Activated CD4-positive, alpha-beta memory T cell treated with anti-CD3 and anti-CD28 coated beads for 36 hours (primary cell): ENCODE data around the gene PLXND1. TPM values are rescaled to one million over a fixed set of nuclear protein-coding genes. Genes with fewer than 3 reads are reported as not detected.

Experiments
- CTCF ChIA-PET: fragments of 350-600 bp; sonication (Branson Sonifier 250); formaldehyde crosslinking; loops from one replicate; lab custom pipeline; 2021; ENCODE audit warnings: antibody characterized with exemption, inconsistent platforms; lab: Charles Lee
- POLR2A ChIA-PET: fragments of 350-600 bp; sonication (Branson Sonifier 250); formaldehyde crosslinking; loops from one replicate; lab custom pipeline; 2021; ENCODE audit warnings: antibody characterized with exemption; lab: Charles Lee
- DNase-seq: peaks from one replicate; pipeline ENCODE4 v3.0.0-alpha.2; 2020
- H3K27ac Mint-ChIP-seq: one replicate; pipeline ENCODE4 v1.8.0; 2021; ENCODE audit warnings: mixed read lengths
- H3K27me3 Mint-ChIP-seq: one replicate; pipeline ENCODE4 v1.8.0; 2021; ENCODE audit warnings: mixed read lengths
- H3K36me3 Mint-ChIP-seq: one replicate; pipeline ENCODE4 v1.8.0; 2021; ENCODE audit warnings: mixed read lengths
- H3K4me1 Mint-ChIP-seq: one replicate; pipeline ENCODE4 v1.8.0; 2021; ENCODE audit warnings: low read depth, mixed read lengths
- H3K4me3 Mint-ChIP-seq: one replicate; pipeline ENCODE4 v1.8.0; 2021; ENCODE audit warnings: mild to moderate bottlenecking, mixed read lengths
- H3K9me3 Mint-ChIP-seq: one replicate; pipeline ENCODE4 v1.8.0; 2021; ENCODE audit warnings: mixed read lengths
- intact Hi-C: fragments of 100-400 bp; cut with micrococcal nuclease; formaldehyde crosslinking; loops from one replicate; pipeline ENCODE4 v1.15.1; 2023
- total RNA-seq, 2 experiments: library from RNA; stranded (reverse); gene quantifications; one replicate each; pipeline ENCODE4 v1.2.3, GENCODE V29; 2021

PLXND1 gene
- total RNA-seq, 2 experiments from 2014 or later, result 7.2 to 8.6 TPM

GRCh38 chr3:129583289-129583688 lies 23.2 kb downstream of the PLXND1 start:
- Mint-ChIP-seq H3K4me1 (no peaks in the 10 kb centered on the region), H3K4me3 (no peak overlapping the region), H3K9me3 (no peaks in the 10 kb centered on the region), H3K27ac (no peak overlapping the region), H3K36me3 (no peaks in the 10 kb centered on the region), H3K27me3 (no peaks in the 10 kb centered on the region)
- no peak for DNase-seq
- POLR2A ChIA-PET, result no interaction called here
- CTCF ChIA-PET, result no interaction called here
- intact Hi-C loops, result no loop called here

- no peak for DNase-seq
- intact Hi-C loops, result no loop called here
- H3K27ac Mint-ChIP-seq, result no peak overlapping the region
- no peaks in the 10 kb centered on the region for H3K9me3 Mint-ChIP-seq
- CTCF ChIA-PET, result no interaction called here
- H3K4me1 Mint-ChIP-seq, result peaks cover 4% of the 10 kb centered on the region
- no peaks in the 10 kb centered on the region for H3K27me3 Mint-ChIP-seq
- no peak overlapping the region for H3K4me3 Mint-ChIP-seq
- POLR2A ChIA-PET, result no interaction called here
- no peaks in the 10 kb centered on the region for H3K36me3 Mint-ChIP-seq
Observed at GRCh38 chr3:129582799-129583198, 23.7 kb downstream of the PLXND1 start.

- intact Hi-C loops, result no loop called here
- POLR2A ChIA-PET, result no interaction called here
- H3K27ac Mint-ChIP-seq, result no peak overlapping the region
- H3K27me3 Mint-ChIP-seq, result no peaks in the 10 kb centered on the region
- CTCF ChIA-PET, result no interaction called here
- no peaks in the 10 kb centered on the region for H3K9me3 Mint-ChIP-seq
- H3K36me3 Mint-ChIP-seq, result no peaks in the 10 kb centered on the region
- no peak for DNase-seq
- no peak overlapping the region for H3K4me3 Mint-ChIP-seq
- peaks cover 10% of the 10 kb centered on the region for H3K4me1 Mint-ChIP-seq
Observed at GRCh38 chr3:129581623-129582022, 24.9 kb downstream of the PLXND1 start.

GRCh38 chr3:129579991-129580390 lies 26.5 kb downstream of the PLXND1 start:
- DNase-seq, result no peak
- intact Hi-C loops, result no loop called here
- H3K27me3 Mint-ChIP-seq, result no peaks in the 10 kb centered on the region
- H3K4me1 Mint-ChIP-seq, result peaks cover 23% of the 10 kb centered on the region
- H3K27ac Mint-ChIP-seq, result no peak overlapping the region
- H3K36me3 Mint-ChIP-seq, result no peaks in the 10 kb centered on the region
- no peak overlapping the region for H3K4me3 Mint-ChIP-seq
- ChIA-PET POLR2A (interaction anchor here (1.4 kb wide), 1 partner anchor 13 kb away, joined by 5 read pairs; no protein-coding TSS in a partner anchor), CTCF (no interaction called here)
- H3K9me3 Mint-ChIP-seq, result no peaks in the 10 kb centered on the region

- no peak overlapping the region for H3K4me3 Mint-ChIP-seq
Observed at GRCh38 chr3:129577925-129578786, 28.3 kb downstream of the PLXND1 start.

GRCh38 chr3:129577366-129577765 lies 29.1 kb downstream of the PLXND1 start:
- no peaks in the 10 kb centered on the region for H3K27me3 Mint-ChIP-seq
- H3K4me1 Mint-ChIP-seq, result peaks cover 23% of the 10 kb centered on the region
- DNase-seq, result no peak
- no peaks in the 10 kb centered on the region for H3K36me3 Mint-ChIP-seq
- POLR2A ChIA-PET, result interaction anchor here (1.0 kb wide), 1 partner anchor 50 kb away, joined by 3 read pairs; no protein-coding TSS in a partner anchor
- peak overlapping the region; percentile 52 for H3K27ac Mint-ChIP-seq
- no peak overlapping the region for H3K4me3 Mint-ChIP-seq
- intact Hi-C loops, result loop anchor here (2.0 kb wide), 1 partner anchor 17 kb away; no protein-coding TSS in a partner anchor
- H3K9me3 Mint-ChIP-seq, result no peaks in the 10 kb centered on the region
- CTCF ChIA-PET, result interaction anchor here (1.0 to 1.4 kb wide), 2 partner anchors 72 to 87 kb away, joined by 3 to 5 read pairs; no protein-coding TSS in a partner anchor

More at GRCh38 chr3:129577925-129578786, 28.3 kb downstream of the PLXND1 start:
- POLR2A ChIA-PET, result interaction anchor here (1.0 to 1.4 kb wide), 2 partner anchors 15 to 49 kb away, joined by 3 to 5 read pairs; no protein-coding TSS in a partner anchor
- H3K4me1 Mint-ChIP-seq, result peaks cover 23% of the 10 kb centered on the region
- peak overlapping the region; percentile 52 for H3K27ac Mint-ChIP-seq
- H3K9me3 Mint-ChIP-seq, result no peaks in the 10 kb centered on the region
- intact Hi-C loops, result loop anchor here (2.0 kb wide), 1 partner anchor 17 kb away; no protein-coding TSS in a partner anchor
- peak; percentile 18 for DNase-seq
- no peaks in the 10 kb centered on the region for H3K27me3 Mint-ChIP-seq
- CTCF ChIA-PET, result interaction anchor here (1.4 kb wide), 1 partner anchor 88 kb away, joined by 5 read pairs; no protein-coding TSS in a partner anchor
- no peaks in the 10 kb centered on the region for H3K36me3 Mint-ChIP-seq

GRCh38 chr3:129576514-129577352 lies 29.7 kb downstream of the PLXND1 start:
- H3K36me3 Mint-ChIP-seq, result no peaks in the 10 kb centered on the region
- intact Hi-C loops, result loop anchor here (2.0 kb wide), 1 partner anchor 18 kb away; no protein-coding TSS in a partner anchor
- H3K27ac Mint-ChIP-seq, result peak overlapping the region; percentile 74
- H3K4me1 Mint-ChIP-seq, result peaks cover 23% of the 10 kb centered on the region
- peak overlapping the region; percentile 3 for H3K4me3 Mint-ChIP-seq
- no peaks in the 10 kb centered on the region for H3K27me3 Mint-ChIP-seq
- ChIA-PET CTCF (interaction anchor here (1.0 to 1.4 kb wide), 2 partner anchors 73 to 86 kb away, joined by 3 to 5 read pairs; no protein-coding TSS in a partner anchor), POLR2A (interaction anchor here (1.0 kb wide), 1 partner anchor 51 kb away, joined by 3 read pairs; no protein-coding TSS in a partner anchor)
- no peaks in the 10 kb centered on the region for H3K9me3 Mint-ChIP-seq
- peak; percentile 72 for DNase-seq

GRCh38 chr3:129575997-129576384 lies 30.5 kb downstream of the PLXND1 start:
- DNase-seq, result no peak
- Mint-ChIP-seq H3K27ac (no peak overlapping the region), H3K27me3 (no peaks in the 10 kb centered on the region), H3K36me3 (no peaks in the 10 kb centered on the region), H3K9me3 (no peaks in the 10 kb centered on the region), H3K4me1 (peaks cover 23% of the 10 kb centered on the region), H3K4me3 (no peak overlapping the region)
- ChIA-PET CTCF (no interaction called here), POLR2A (no interaction called here)
- intact Hi-C loops, result loop anchor here (2.0 kb wide), 1 partner anchor 19 kb away; no protein-coding TSS in a partner anchor

- Mint-ChIP-seq H3K27ac (no peak overlapping the region), H3K27me3 (no peaks in the 10 kb centered on the region), H3K4me3 (no peak overlapping the region), H3K9me3 (no peaks in the 10 kb centered on the region), H3K36me3 (no peaks in the 10 kb centered on the region), H3K4me1 (peaks cover 23% of the 10 kb centered on the region)
- intact Hi-C loops, result no loop called here
- ChIA-PET POLR2A (no interaction called here), CTCF (no interaction called here)
- no peak for DNase-seq
Observed at GRCh38 chr3:129575233-129575996, 31.1 kb downstream of the PLXND1 start.

GRCh38 chr3:129574206-129574605 lies 32.3 kb downstream of the PLXND1 start:
- Mint-ChIP-seq H3K4me3 (no peak overlapping the region), H3K9me3 (no peaks in the 10 kb centered on the region), H3K27me3 (no peaks in the 10 kb centered on the region), H3K36me3 (no peaks in the 10 kb centered on the region), H3K4me1 (peaks cover 23% of the 10 kb centered on the region), H3K27ac (no peak overlapping the region)
- no peak for DNase-seq
- ChIA-PET POLR2A (no interaction called here), CTCF (no interaction called here)
- intact Hi-C loops, result no loop called here

- CTCF ChIA-PET, result no interaction called here
- Mint-ChIP-seq H3K4me3 (no peak overlapping the region), H3K9me3 (no peaks in the 10 kb centered on the region)
Observed at GRCh38 chr3:129573493-129573892, 33.0 kb downstream of the PLXND1 start.

More at GRCh38 chr3:129573493-129573892, 33.0 kb downstream of the PLXND1 start:
- POLR2A ChIA-PET, result no interaction called here
- no peak for DNase-seq
- Mint-ChIP-seq H3K27ac (no peak overlapping the region), H3K27me3 (no peaks in the 10 kb centered on the region), H3K4me1 (peaks cover 23% of the 10 kb centered on the region), H3K36me3 (no peaks in the 10 kb centered on the region)
- intact Hi-C loops, result no loop called here
